K562 (cell line): ENCODE results near the gene ZNRF2. TPM values are rescaled to one million over a fixed set of nuclear protein-coding genes. Genes with fewer than 3 reads are reported as not detected.

Source experiments
- CHAMP1 ChIP-seq: fragments of 450-650 bp; IDR thresholded peaks from 2 replicates; pipeline ENCODE4 v1.6.1; 2016; ENCODE audit warnings: mild to moderate bottlenecking
- CREB5 ChIP-seq: fragments of 250-450 bp; sonication (Bioruptor Pico); IDR thresholded peaks from 2 replicates; pipeline ENCODE4 v1.5.0; 2020; ENCODE audit warnings: mild to moderate bottlenecking
- HDAC6 ChIP-seq: IDR thresholded peaks from 2 replicates; pipeline ENCODE4 v1.6.1; 2012; ENCODE audit warnings: low read depth, mild to moderate bottlenecking, control low read depth, inconsistent platforms, low read length, moderate library complexity
- HNRNPH1 ChIP-seq: fragments of 200-400 bp; formaldehyde crosslinking; optimal IDR thresholded peaks from 2 replicates; pipeline ENCODE3; 2017; ENCODE audit warnings: low read depth, mild to moderate bottlenecking, low read length, moderate library complexity
- HSF4 ChIP-seq: fragments of 250-450 bp; sonication (Bioruptor Pico); IDR thresholded peaks from 2 replicates; pipeline ENCODE4 v2.1.2; 2022; ENCODE audit warnings: mild to moderate bottlenecking, moderate library complexity, borderline replicate concordance
- NFE2L1 ChIP-seq: fragments of 450-650 bp; IDR thresholded peaks from 2 replicates; pipeline ENCODE4 v1.6.1; 2016; ENCODE audit warnings: missing genetic modification characterization, low read depth, mild to moderate bottlenecking, missing compliant biosample characterization, moderate library complexity, borderline replicate concordance
- NONO ChIP-seq, 2 experiments: fragments of 200-400 bp in 1 of 2; fragments of 450-650 bp in 1 of 2; formaldehyde crosslinking in 1 of 2; IDR thresholded peaks; 2 replicates each; pipeline ENCODE4 v1.6.1; 2017; ENCODE audit warnings: low read depth in 2 of 2, mild to moderate bottlenecking in 2 of 2, moderate library complexity in 2 of 2, low read length in 1 of 2
- POLR2B ChIP-seq: fragments of 450-650 bp; IDR thresholded peaks from 2 replicates; pipeline ENCODE4 v1.6.1; 2018; ENCODE audit warnings: low read depth; ENCODE audit not compliant: partially characterized antibody
- SIN3B ChIP-seq: fragments of 450-650 bp; IDR thresholded peaks from 2 replicates; pipeline ENCODE4 v1.6.1; 2017; ENCODE audit warnings: low read depth, mild to moderate bottlenecking, moderate library complexity
- SIRT6 ChIP-seq: IDR thresholded peaks from one replicate; pipeline ENCODE4 v1.6.1; 2012; ENCODE audit warnings: low read depth, mild to moderate bottlenecking, control low read depth, inconsistent platforms, low read length, moderate library complexity
- ZBED1 ChIP-seq: IDR thresholded peaks from 2 replicates; pipeline ENCODE4 v1.6.1; 2014
- ZBTB34 ChIP-seq: fragments of 250-450 bp; sonication (Bioruptor Pico); IDR thresholded peaks from 2 replicates; pipeline ENCODE4 v1.8.0; 2021; ENCODE audit warnings: mild to moderate bottlenecking, moderate library complexity
- ZBTB9 ChIP-seq: fragments of 450-650 bp; formaldehyde crosslinking; IDR thresholded peaks from 2 replicates; pipeline ENCODE4 v1.4.0; 2020; ENCODE audit warnings: mild to moderate bottlenecking, moderate library complexity
- ZNF3 ChIP-seq: fragments of 250-450 bp; sonication (Bioruptor Pico); IDR thresholded peaks from 2 replicates; pipeline ENCODE4 v1.5.0; 2021; ENCODE audit warnings: mild to moderate bottlenecking, moderate library complexity
- ZNF778 ChIP-seq: fragments of 450-650 bp; formaldehyde crosslinking; IDR thresholded peaks from 2 replicates; pipeline ENCODE4 v1.4.0; 2020; ENCODE audit warnings: mild to moderate bottlenecking, moderate library complexity
- polyA plus RNA-seq, 8 experiments: library from polyadenylated mRNA; depleted of rRNA in 4 of 8; stranded (reverse) in 5 of 8; unstranded in 3 of 8; fragments of >200 nt; fragmentation: Nextera tagmentation in 2 of 8; fragmentation: Illumina TruSeq in 1 of 8; extraction: Ambion mirVana in 2 of 8; extraction: Trizol in 1 of 8; gene quantifications; 2 replicates each; pipeline versions ENCODE4 v1.2.1 to v1.2.3, GENCODE V29; 2011 to 2014; ENCODE audit warnings: inconsistent platforms in 1 of 8, missing spikeins in 1 of 8
- total RNA-seq, 7 experiments: library from RNA; depleted of rRNA in 6 of 7; stranded (reverse); fragments of >200 nt in 6 of 7; fragmentation: Illumina TruSeq in 2 of 7; extraction: Trizol in 2 of 7; gene quantifications; 2 replicates each; pipeline versions ENCODE4 v1.2.1 to v1.2.3, GENCODE V29; 2011 to 2021; ENCODE audit warnings: low replicate concordance in 1 of 7

The ZNRF2 gene
- total and polyA plus RNA-seq, 9 of the 15 experiments (the other 6 are each of a cell fraction or from before 2014, with no cell fraction given): 1.1 to 13.9 (median 5.5) TPM

- TF ChIP-seq SIRT6 (no peak), ZBTB9 (CRISPR knock-in tag) (no peak), NONO (IDR thresholded peaks at IDR 0.05; ENCODE audit: low read depth in 2 of 2, low read length in 1 of 2) (peak in 1 of 2 experiments; percentile 60; a peak in 1 of 4 replicates), HDAC6 (no peak), POLR2B (peak; percentile 26), SIN3B (no peak), NFE2L1 (tag) (no peak), ZNF778 (CRISPR knock-in tag) (no peak), ZBED1 (0 out of 2 replicates have a peak, but pooled peaks have one; percentile 45), ZBTB34 (CRISPR knock-in tag) (no peak), CREB5 (CRISPR knock-in tag) (no peak), HNRNPH1 (no peak), HSF4 (CRISPR knock-in tag) (no peak), CHAMP1 (no peak), ZNF3 (no peak)
Observed at GRCh38 chr7:30284298-30285066, at the start of gene ZNRF2 (continued).
